ENCODE measurements around the gene SLC35G2.

Gene SLC35G2

GRCh38 chr3:136805795-136806194 is 13.1 kb upstream of the SLC35G2 start:
- H3K27me3 Mint-ChIP-seq = peaks cover 2% of the 10 kb centered on the region
- no peaks in the 10 kb centered on the region for H3K9me3 Mint-ChIP-seq
- H3K4me3 Mint-ChIP-seq = no peak overlapping the region
- H3K27ac Mint-ChIP-seq = no peak overlapping the region
- no peaks in the 10 kb centered on the region for H3K36me3 Mint-ChIP-seq
- H3K4me1 Mint-ChIP-seq = peaks cover 2% of the 10 kb centered on the region
- no peak for DNase-seq (ENCODE audit: low spot score in 2 of 2)
- no peak for ATAC-seq (ENCODE audit: low read depth)

DNA sequence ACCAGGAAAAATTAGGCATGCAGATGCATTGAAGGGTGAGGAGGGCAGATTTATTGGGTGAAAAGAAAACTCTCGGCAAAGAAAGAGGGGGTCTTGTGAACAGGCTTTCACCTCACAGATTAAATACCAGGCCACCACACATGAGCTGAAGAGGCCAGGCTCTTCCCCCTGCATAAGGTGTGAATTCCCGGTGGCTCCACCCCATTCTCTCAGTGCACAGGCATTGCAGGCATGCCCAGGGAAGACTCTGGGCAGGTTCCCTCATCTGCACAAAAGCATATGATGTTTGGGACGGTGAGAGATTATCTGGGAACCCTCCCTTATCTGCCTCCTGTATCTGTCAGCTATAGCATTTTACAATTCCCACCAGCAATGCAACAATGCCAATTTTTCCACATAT is 7.2 kb upstream of the SLC35G2 start:
- Mint-ChIP-seq H3K4me1 (no peaks in the 10 kb centered on the region), H3K36me3 (peaks cover 3% of the 10 kb centered on the region), H3K9me3 (peaks cover 2% of the 10 kb centered on the region), H3K27ac (no peak overlapping the region), H3K4me3 (no peak overlapping the region), H3K27me3 (no peaks in the 10 kb centered on the region)
- DNase-seq (ENCODE audit: low spot score in 2 of 2) (no peak), ATAC-seq (ENCODE audit: low read depth) (no peak)

- DNase-seq (ENCODE audit: low spot score in 2 of 2) (no peak), ATAC-seq (ENCODE audit: low read depth) (no peak)
- Mint-ChIP-seq H3K4me1 (peaks cover 18% of the 10 kb centered on the region), H3K36me3 (no peaks in the 10 kb centered on the region), H3K4me3 (no peak overlapping the region), H3K27me3 (peaks cover 19% of the 10 kb centered on the region), H3K9me3 (peaks cover 2% of the 10 kb centered on the region), H3K27ac (no peak overlapping the region)
Observed at GRCh38 chr3:136817448-136817847, 1.5 kb upstream of the SLC35G2 start.

DNA sequence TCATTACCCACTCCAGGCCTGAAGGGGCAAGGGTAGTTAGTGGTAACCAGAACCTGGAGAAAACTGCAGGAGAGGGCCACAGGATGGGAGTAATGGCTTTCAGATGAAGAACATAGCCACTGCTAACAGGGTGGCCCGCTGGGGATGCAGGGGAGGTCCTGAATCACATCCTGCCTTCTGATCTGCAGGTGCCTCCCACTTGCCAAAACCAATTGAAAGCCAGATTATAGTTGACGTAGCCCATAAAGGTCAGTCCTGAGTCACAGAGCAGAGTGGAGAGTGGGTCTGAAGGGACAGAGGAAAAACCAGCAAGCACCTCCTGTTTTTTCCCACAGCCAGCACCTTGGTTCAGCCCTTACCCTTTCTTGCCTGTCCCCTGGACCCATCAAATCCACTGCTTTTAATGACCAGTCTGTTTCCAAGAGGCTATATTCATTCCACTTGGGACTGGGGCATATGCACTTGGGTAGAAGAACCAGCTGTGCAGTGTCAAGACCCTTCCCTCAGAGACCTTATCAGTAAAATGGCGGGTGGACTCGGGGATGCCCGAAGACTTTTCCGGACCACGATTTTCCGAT is 646 bp upstream of the SLC35G2 start:
- Mint-ChIP-seq H3K27ac (no peak overlapping the region), H3K4me1 (peaks cover 18% of the 10 kb centered on the region), H3K36me3 (peaks cover 2% of the 10 kb centered on the region), H3K4me3 (peak overlapping the region; percentile 85), H3K27me3 (peaks cover 23% of the 10 kb centered on the region), H3K9me3 (peaks cover 7% of the 10 kb centered on the region)
- DNase-seq (ENCODE audit: low spot score in 2 of 2) (peak in 1 of 2 donors; percentile 9), ATAC-seq (ENCODE audit: low read depth) (peak; percentile 36)

DNA sequence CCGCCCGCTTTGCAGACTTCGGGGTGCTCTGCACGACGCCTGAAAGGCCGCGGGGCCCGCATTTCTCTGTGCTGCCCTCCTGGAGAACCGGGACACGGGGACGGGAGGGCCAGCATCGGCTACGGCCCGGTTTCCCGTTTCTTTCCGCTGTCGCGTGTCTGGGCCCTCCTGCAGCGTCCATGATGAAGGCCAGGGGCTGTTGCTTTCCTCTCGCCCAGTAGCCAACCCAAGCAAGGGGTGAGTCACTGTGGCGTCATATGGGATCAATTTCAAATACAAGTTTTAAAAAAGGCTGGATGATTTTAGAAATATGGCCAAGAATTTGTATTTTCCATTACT is 435 bp downstream of the SLC35G2 start:
- peaks cover 18% of the 10 kb centered on the region for H3K4me1 Mint-ChIP-seq
- peaks cover 4% of the 10 kb centered on the region for H3K36me3 Mint-ChIP-seq
- DNase-seq (ENCODE audit: low spot score in 2 of 2) (peak in 1 of 2 donors; percentile 12), ATAC-seq (ENCODE audit: low read depth) (peak; percentile 16)
- H3K27ac Mint-ChIP-seq = no peak overlapping the region
- H3K9me3 Mint-ChIP-seq = peaks cover 10% of the 10 kb centered on the region
- H3K27me3 Mint-ChIP-seq = peaks cover 25% of the 10 kb centered on the region
- H3K4me3 Mint-ChIP-seq = peak overlapping the region; percentile 85

DNA sequence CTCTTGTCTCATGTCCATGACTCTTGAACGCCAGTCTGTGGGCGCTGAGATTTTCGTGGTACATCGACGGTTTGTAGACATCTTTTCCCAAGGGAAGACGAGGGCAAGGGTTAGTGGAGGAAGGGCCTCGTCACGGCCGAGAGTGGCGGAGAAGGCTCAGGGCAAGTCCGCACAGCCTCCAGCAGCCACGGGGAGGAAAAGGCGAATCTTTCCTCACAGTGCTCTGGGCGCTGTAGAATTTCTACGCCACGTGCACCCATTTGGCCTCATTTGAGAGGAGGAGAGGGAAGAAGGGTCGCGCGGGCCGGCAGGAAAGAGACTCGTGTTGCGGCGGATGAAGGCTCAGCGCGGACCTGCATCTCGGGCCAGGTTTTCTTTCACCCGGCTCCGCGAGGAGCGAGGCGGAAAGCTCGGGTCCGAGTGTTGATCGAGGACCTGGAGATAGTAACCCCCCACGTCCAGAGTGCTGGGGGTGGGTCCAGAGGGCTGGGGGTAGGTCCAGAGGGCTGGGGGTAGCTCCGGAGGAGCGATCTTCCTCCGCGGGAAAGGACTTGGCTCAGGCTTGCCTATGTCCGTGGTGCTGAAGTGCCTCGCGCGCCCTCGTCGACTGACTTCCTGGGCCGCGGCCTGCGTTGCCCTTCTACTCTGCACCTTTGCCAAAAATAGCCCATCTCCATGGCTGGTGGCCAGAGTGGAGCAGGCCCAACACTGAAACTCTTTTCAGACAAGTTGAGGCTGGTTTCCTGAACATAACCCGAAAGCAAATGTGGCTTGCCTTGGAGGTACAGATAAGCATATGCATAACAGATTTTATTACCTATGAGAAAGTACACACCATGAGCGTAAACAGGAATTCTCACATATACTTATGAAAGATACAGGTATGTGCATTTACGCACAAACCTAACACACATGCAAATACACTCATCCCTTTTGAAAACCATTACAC is 1.1 kb downstream of the SLC35G2 start:
- peak overlapping the region; percentile 85 for H3K4me3 Mint-ChIP-seq
- no peak overlapping the region for H3K27ac Mint-ChIP-seq
- peaks cover 11% of the 10 kb centered on the region for H3K9me3 Mint-ChIP-seq
- DNase-seq (ENCODE audit: low spot score in 2 of 2) = peak in 1 of 2 donors; percentile 14
- H3K36me3 Mint-ChIP-seq = peaks cover 4% of the 10 kb centered on the region
- peaks cover 27% of the 10 kb centered on the region for H3K27me3 Mint-ChIP-seq
- H3K4me1 Mint-ChIP-seq = peaks cover 18% of the 10 kb centered on the region
- ATAC-seq (ENCODE audit: low read depth) = peak; percentile 44

DNA sequence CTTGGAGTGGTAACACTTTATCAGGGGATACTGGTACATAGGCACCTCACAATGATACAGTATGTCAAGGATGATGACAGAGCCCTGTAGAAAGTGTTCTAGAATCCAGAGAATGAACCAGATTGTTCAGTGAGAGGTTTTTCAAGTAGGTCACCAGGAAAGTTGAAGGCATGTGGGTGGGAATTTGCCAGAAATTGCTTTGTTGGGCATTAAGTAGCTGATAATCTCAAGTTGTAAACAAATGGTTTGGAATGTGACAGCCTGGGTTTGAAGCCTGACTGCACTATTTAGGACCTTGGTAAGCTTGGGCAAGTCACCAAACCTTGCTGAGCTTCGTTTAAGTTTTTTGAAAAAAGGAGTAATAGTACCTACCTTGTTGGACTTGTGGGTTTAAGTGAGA is 12.5 kb downstream of the SLC35G2 start:
- H3K27ac Mint-ChIP-seq = no peak overlapping the region
- H3K4me3 Mint-ChIP-seq = no peak overlapping the region
- DNase-seq (ENCODE audit: low spot score in 2 of 2) (no peak), ATAC-seq (ENCODE audit: low read depth) (no peak)
- peaks cover 24% of the 10 kb centered on the region for H3K27me3 Mint-ChIP-seq
- peaks cover 5% of the 10 kb centered on the region for H3K36me3 Mint-ChIP-seq
- no peaks in the 10 kb centered on the region for H3K4me1 Mint-ChIP-seq
- peaks cover 8% of the 10 kb centered on the region for H3K9me3 Mint-ChIP-seq

- Mint-ChIP-seq H3K27ac (no peak overlapping the region), H3K4me3 (no peak overlapping the region), H3K4me1 (no peaks in the 10 kb centered on the region), H3K9me3 (peaks cover 2% of the 10 kb centered on the region), H3K36me3 (peaks cover 11% of the 10 kb centered on the region), H3K27me3 (peaks cover 13% of the 10 kb centered on the region)
- no peak for DNase-seq (ENCODE audit: low spot score in 2 of 2)
- no peak for ATAC-seq (ENCODE audit: low read depth)
Observed at GRCh38 chr3:136835089-136835812, 16.3 kb downstream of the SLC35G2 start.

GRCh38 chr3:136835813-136836510 is 17.0 kb downstream of the SLC35G2 start:
- Mint-ChIP-seq H3K27ac (no peak overlapping the region), H3K27me3 (peaks cover 11% of the 10 kb centered on the region), H3K4me3 (no peak overlapping the region), H3K9me3 (no peaks in the 10 kb centered on the region), H3K36me3 (peaks cover 13% of the 10 kb centered on the region), H3K4me1 (no peaks in the 10 kb centered on the region)
- DNase-seq (ENCODE audit: low spot score in 2 of 2) = no peak
- ATAC-seq (ENCODE audit: low read depth) = no peak

- Mint-ChIP-seq H3K27ac (no peak overlapping the region), H3K9me3 (no peaks in the 10 kb centered on the region), H3K36me3 (peaks cover 13% of the 10 kb centered on the region), H3K4me1 (no peaks in the 10 kb centered on the region), H3K4me3 (no peak overlapping the region), H3K27me3 (peaks cover 7% of the 10 kb centered on the region)
- DNase-seq (ENCODE audit: low spot score in 2 of 2) = no peak
- ATAC-seq (ENCODE audit: low read depth) = no peak
Observed at GRCh38 chr3:136836511-136837156, 17.7 kb downstream of the SLC35G2 start.

DNA sequence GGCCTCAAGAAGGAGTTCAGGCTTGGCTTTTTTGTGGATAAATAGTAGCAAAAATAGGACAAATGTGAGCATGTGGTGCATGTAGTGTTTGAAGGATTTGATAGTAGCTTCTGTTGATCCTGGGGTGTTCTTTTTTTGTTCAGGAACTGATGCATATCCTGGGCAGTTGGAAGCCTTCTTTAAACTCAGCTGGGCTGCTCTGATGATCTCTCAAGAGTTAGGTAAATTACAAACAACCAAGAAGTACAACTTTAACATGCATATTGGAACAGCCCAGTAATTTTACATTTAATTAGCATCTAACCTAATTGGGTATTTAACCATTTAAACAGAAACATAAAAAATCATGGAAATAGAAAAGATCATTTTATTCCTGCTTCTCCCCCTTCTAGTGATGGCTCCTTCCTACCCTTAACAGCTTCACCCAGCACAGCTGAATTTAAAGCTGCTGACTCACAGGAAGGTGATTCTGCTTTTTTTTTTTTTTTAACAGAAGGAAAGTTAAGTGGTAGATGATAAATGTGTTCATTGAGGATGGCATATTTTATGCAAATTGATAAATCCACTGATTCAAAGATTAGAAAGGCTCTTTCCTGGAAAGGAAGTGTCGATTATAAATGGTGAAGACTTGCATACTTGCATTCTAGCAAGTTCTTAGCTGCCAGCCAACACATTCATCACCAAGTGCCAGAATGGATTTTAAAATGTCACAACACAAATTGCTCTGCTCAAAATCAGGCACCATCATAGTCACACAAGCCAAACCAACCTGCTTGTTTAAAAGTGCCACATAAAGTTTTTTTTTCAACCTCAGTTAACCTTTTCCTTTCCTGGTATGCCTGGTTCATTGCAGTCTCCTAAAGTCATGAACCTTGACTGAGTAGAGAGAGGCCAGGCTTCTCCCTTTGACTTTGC is 20.0 kb downstream of the SLC35G2 start:
- ATAC-seq (ENCODE audit: low read depth) (no peak), DNase-seq (ENCODE audit: low spot score in 2 of 2) (no peak)
- Mint-ChIP-seq H3K4me1 (no peaks in the 10 kb centered on the region), H3K36me3 (peaks cover 23% of the 10 kb centered on the region), H3K9me3 (no peaks in the 10 kb centered on the region), H3K27ac (no peak overlapping the region), H3K27me3 (no peaks in the 10 kb centered on the region), H3K4me3 (no peak overlapping the region)

GRCh38 chr3:136839556-136839931 is 20.6 kb downstream of the SLC35G2 start:
- H3K27me3 Mint-ChIP-seq = no peaks in the 10 kb centered on the region
- no peak overlapping the region for H3K4me3 Mint-ChIP-seq
- no peak overlapping the region for H3K27ac Mint-ChIP-seq
- H3K4me1 Mint-ChIP-seq = no peaks in the 10 kb centered on the region
- no peak for ATAC-seq (ENCODE audit: low read depth)
- H3K9me3 Mint-ChIP-seq = no peaks in the 10 kb centered on the region
- peaks cover 24% of the 10 kb centered on the region for H3K36me3 Mint-ChIP-seq
- no peak for DNase-seq (ENCODE audit: low spot score in 2 of 2)

DNA sequence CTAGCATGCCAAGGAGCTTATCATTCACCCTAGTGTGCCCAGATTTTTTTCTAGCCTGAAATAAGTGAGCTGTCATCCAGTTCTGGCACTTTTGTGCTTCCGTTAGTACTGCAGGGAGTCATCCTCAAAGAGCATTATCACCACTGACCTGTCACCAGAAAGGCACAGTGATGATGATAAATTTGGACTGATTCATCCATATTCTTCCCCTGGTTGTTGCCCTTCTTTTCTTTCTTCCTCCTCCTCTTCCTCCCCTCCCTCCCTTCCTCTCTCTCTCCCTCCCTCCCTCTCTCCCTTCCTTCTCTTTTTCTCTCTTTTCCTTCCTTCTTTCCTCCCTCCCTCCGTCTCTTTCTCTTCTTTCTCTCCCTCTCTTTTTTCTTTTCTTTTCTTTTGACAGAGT is 21.3 kb downstream of the SLC35G2 start:
- Mint-ChIP-seq H3K36me3 (peaks cover 27% of the 10 kb centered on the region), H3K27me3 (no peaks in the 10 kb centered on the region), H3K27ac (no peak overlapping the region), H3K4me1 (no peaks in the 10 kb centered on the region), H3K9me3 (no peaks in the 10 kb centered on the region), H3K4me3 (no peak overlapping the region)
- DNase-seq (ENCODE audit: low spot score in 2 of 2) (no peak), ATAC-seq (ENCODE audit: low read depth) (no peak)
